ENCODE measurements around the gene LY9.

- TF ChIP-seq CTCF (IDR thresholded peaks at IDR 0.05), result no peak
- no peak for TF ChIP-seq POLR2A (IDR thresholded peaks at IDR 0.05)
These were observed 45.1 kb downstream of the LY9 start for GRCh38 chr1:160841079-160841478.

All from suprapubic skin (tissue), 3 donors.